Activated effector memory CD4-positive, alpha-beta T cell treated with anti-CD3 and anti-CD28 coated beads, Interleukin-2, amount 50 U/mL, for 16 hours (primary cell): ENCODE results near the gene SLC34A3.
"Not testable (repeated sequence)": the region's sequence is repeated elsewhere in the genome, so short reads cannot be mapped to it uniquely, and the experiment has no call there.

Source experiments
- DNase-seq: peaks from one replicate; pipeline ENCODE4 v3.0.0-alpha.2; 2020

SLC34A3 gene

GRCh38 chr9:137231372-137232039, 805 bp downstream of the SLC34A3 start:
- no peak for DNase-seq

- no peak for DNase-seq
Measured at GRCh38 chr9:137232101-137232500, 1.4 kb downstream of the SLC34A3 start.

- DNase-seq, result no peak
Measured at GRCh38 chr9:137232510-137232909, 1.8 kb downstream of the SLC34A3 start.

- no peak for DNase-seq
Measured at GRCh38 chr9:137233143-137233980, 2.7 kb downstream of the SLC34A3 start.

- no peak for DNase-seq
Measured at GRCh38 chr9:137234055-137234697, 3.5 kb downstream of the SLC34A3 start.

GRCh38 chr9:137234758-137235423, 4.2 kb downstream of the SLC34A3 start:
- DNase-seq, result no peak

- no peak for DNase-seq
Measured at GRCh38 chr9:137235424-137236237, 4.9 kb downstream of the SLC34A3 start.

- DNase-seq, result peak; percentile 96
Measured at GRCh38 chr9:137236238-137236935, 5.7 kb downstream of the SLC34A3 start.

GRCh38 chr9:137236936-137237421, 6.3 kb downstream of the SLC34A3 start:
- DNase-seq, result no peak

- no peak for DNase-seq
Measured at GRCh38 chr9:137237759-137238726, 7.3 kb downstream of the SLC34A3 start.

- DNase-seq, result not testable (repeated sequence)
Measured at GRCh38 chr9:137239541-137240200, 9.0 kb downstream of the SLC34A3 start.

GRCh38 chr9:137240318-137240840, 9.7 kb downstream of the SLC34A3 start:
- peak; percentile 89 for DNase-seq

- peak; percentile 98 for DNase-seq
Measured at GRCh38 chr9:137240841-137241489, 10.3 kb downstream of the SLC34A3 start, which contains the start of gene TUBB4B. TSS of gene TUBB4B (plus strand) at chr9:137241287. CDS start at chr9:137241361, 74 bp downstream.

- peak; percentile 91 for DNase-seq
Measured at GRCh38 chr9:137241490-137242268, 11.0 kb downstream of the SLC34A3 start.

GRCh38 chr9:137242269-137243203, 11.8 kb downstream of the SLC34A3 start:
- DNase-seq, result no peak

GRCh38 chr9:137243266-137243625, 12.5 kb downstream of the SLC34A3 start:
- not testable (repeated sequence) for DNase-seq
